ENCODE data around the gene SLC14A1.

SLC14A1 gene

GRCh38 chr18:45760462-45761036 lies 36.6 kb downstream of the SLC14A1 start:
- no peak for FAIRE-seq

- no peak for FAIRE-seq
Observed at GRCh38 chr18:45761512-45762114, 37.6 kb downstream of the SLC14A1 start.

GRCh38 chr18:45764000-45764686 lies 40.2 kb downstream of the SLC14A1 start:
- FAIRE-seq, result no peak

- no peak for FAIRE-seq
Observed at GRCh38 chr18:45765796-45766195, 41.8 kb downstream of the SLC14A1 start.

- no peak for FAIRE-seq
Observed at GRCh38 chr18:45771587-45772480, 47.9 kb downstream of the SLC14A1 start.

- no peak for FAIRE-seq
Observed at GRCh38 chr18:45774065-45774521, 50.1 kb downstream of the SLC14A1 start.

GRCh38 chr18:45775241-45775676 lies 51.3 kb downstream of the SLC14A1 start:
- FAIRE-seq, result no peak

- no peak for FAIRE-seq
Observed at GRCh38 chr18:45775743-45776142, 51.8 kb downstream of the SLC14A1 start.

- FAIRE-seq, result no peak
Observed at GRCh38 chr18:45777393-45777792, 53.4 kb downstream of the SLC14A1 start.

- FAIRE-seq, result no peak
Observed at GRCh38 chr18:45780568-45780967, 56.6 kb downstream of the SLC14A1 start.

GRCh38 chr18:45782662-45783061 lies 58.7 kb downstream of the SLC14A1 start:
- FAIRE-seq, result no peak

GRCh38 chr18:45783097-45784075 lies 59.4 kb downstream of the SLC14A1 start:
- no peak for FAIRE-seq

GRCh38 chr18:45785134-45785533 lies 61.2 kb downstream of the SLC14A1 start:
- FAIRE-seq, result no peak

- FAIRE-seq, result no peak
Observed at GRCh38 chr18:45786941-45787340, 63.0 kb downstream of the SLC14A1 start.

GRCh38 chr18:45787346-45787745 lies 63.4 kb downstream of the SLC14A1 start:
- FAIRE-seq, result no peak

GRCh38 chr18:45788861-45789260 lies 64.9 kb downstream of the SLC14A1 start:
- FAIRE-seq, result no peak

GRCh38 chr18:45792506-45793263 lies 68.7 kb downstream of the SLC14A1 start:
- FAIRE-seq, result no peak

- no peak for FAIRE-seq
Observed at GRCh38 chr18:45793264-45793965, 69.4 kb downstream of the SLC14A1 start.

- FAIRE-seq, result no peak
Observed at GRCh38 chr18:45801416-45802004, 77.5 kb downstream of the SLC14A1 start.

Measured in endometrium (tissue), 2 donors.